ENCODE data around the gene NAA40.

GRCh38 chr11:64001484-64002420, 63.0 kb downstream of the NAA40 start:
- TF ChIP-seq CTCF (tag by site-specific recombination; IDR thresholded peaks at IDR 0.05) (no peak), PBX3 (CRISPR knock-in tag; IDR thresholded peaks at IDR 0.05) (no peak), ELK4 (IDR thresholded peaks at IDR 0.05; ENCODE audit: borderline replicate concordance, low read depth, low read length) (no peak), ZBTB20 (tag by site-specific recombination; IDR thresholded peaks at IDR 0.05) (no peak)

All from HEK293 (cell line).